ENCODE measurements around the gene ASIP. TPM values are rescaled to one million over a fixed set of nuclear protein-coding genes. Genes with fewer than 3 reads are reported as not detected.

Gene ASIP
- total RNA-seq, 1 experiment from 2014 or later: not detected

DNA sequence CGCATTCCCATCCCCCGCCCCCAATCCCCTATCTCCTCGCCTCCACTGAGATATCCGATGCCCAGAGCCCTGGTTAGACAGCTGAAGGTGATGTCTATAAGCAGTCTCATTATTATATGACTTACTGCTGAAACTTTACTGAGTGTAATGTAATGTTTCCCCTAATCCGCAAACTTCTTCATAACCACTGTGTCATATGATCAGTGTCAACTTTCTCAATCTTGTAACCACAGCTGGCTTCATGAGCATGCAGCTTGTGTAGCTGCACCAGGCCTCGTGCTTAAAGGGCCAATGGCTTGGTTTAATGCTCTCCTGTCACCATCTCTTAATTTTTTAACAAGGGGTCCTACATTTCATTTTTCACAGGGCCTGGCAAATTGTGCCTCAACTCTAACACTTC, 8.1 kb downstream of the ASIP start:
- Mint-ChIP-seq H3K36me3 (ENCODE audit: insufficient read depth in 1 of 3, low read depth in 3 of 3) (no peaks in the 10 kb centered on the region), H3K4me3 (no peak overlapping the region), H3K27me3 (ENCODE audit: low read depth) (peaks cover 1% of the 10 kb centered on the region; the same call in 1 of the 2 replicates), H3K4me1 (peaks cover 10 to 14% of the 10 kb centered on the region in 2 experiments; a peak in 3 of 4 replicates), H3K9me3 (no peaks in the 10 kb centered on the region), H3K27ac (no peak overlapping the region; a peak in 1 of 7 replicates)
- no peak overlapping the region for H4K8ac ChIP-seq (replicated peaks; ENCODE audit: insufficient read length, low read depth, low read length)
- H2BK20ac ChIP-seq (ENCODE audit: low read depth, low read length, poor library complexity, severe bottlenecking): no peak overlapping the region
- WGBS (ENCODE audit: extremely low coverage, insufficient read length, low lambda C conversion rate): no CpG with 5 or more reads among the region's 6 CpGs
- H3K79me2 ChIP-seq (ENCODE audit: insufficient read depth, low read length): no peaks in the 10 kb centered on the region
- no peak overlapping the region for H3K4ac ChIP-seq (ENCODE audit: low read depth, low read length)
- TF ChIP-seq, protein P1, sequence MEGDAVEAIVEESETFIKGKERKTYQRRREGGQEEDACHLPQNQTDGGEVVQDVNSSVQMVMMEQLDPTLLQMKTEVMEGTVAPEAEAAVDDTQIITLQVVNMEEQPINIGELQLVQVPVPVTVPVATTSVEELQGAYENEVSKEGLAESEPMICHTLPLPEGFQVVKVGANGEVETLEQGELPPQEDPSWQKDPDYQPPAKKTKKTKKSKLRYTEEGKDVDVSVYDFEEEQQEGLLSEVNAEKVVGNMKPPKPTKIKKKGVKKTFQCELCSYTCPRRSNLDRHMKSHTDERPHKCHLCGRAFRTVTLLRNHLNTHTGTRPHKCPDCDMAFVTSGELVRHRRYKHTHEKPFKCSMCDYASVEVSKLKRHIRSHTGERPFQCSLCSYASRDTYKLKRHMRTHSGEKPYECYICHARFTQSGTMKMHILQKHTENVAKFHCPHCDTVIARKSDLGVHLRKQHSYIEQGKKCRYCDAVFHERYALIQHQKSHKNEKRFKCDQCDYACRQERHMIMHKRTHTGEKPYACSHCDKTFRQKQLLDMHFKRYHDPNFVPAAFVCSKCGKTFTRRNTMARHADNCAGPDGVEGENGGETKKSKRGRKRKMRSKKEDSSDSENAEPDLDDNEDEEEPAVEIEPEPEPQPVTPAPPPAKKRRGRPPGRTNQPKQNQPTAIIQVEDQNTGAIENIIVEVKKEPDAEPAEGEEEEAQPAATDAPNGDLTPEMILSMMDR (conservative IDR thresholded peaks at IDR 0.05): no peak
- no peak for DNase-seq
- no peak overlapping the region for H3K14ac ChIP-seq (ENCODE audit: insufficient read depth, low read length)
- H4K91ac ChIP-seq (ENCODE audit: insufficient read length, low read depth, low read length): no peak overlapping the region
- no peaks in the 10 kb centered on the region for H3K27me3 ChIP-seq (ENCODE audit: insufficient read depth, low read length)
- no peak overlapping the region for H3K4me2 ChIP-seq (ENCODE audit: insufficient read depth, insufficient read length, low read length)
- no peak overlapping the region for H2BK15ac ChIP-seq (ENCODE audit: low read depth, low read length)
- H3K79me1 ChIP-seq (ENCODE audit: insufficient read depth, low read depth, low read length, poor library complexity, severe bottlenecking): no peaks in the 10 kb centered on the region
- H2BK120ac ChIP-seq (ENCODE audit: low read depth, low read length, poor library complexity, severe bottlenecking): no peak overlapping the region
- no peak overlapping the region for H2BK5ac ChIP-seq (ENCODE audit: insufficient read length, low read length)
- H3K18ac ChIP-seq (ENCODE audit: insufficient read length, low read depth, low read length): no peak overlapping the region
- H4K20me1 ChIP-seq (ENCODE audit: control insufficient read depth, insufficient read depth, insufficient read length): no peaks in the 10 kb centered on the region
- H3K23ac ChIP-seq (ENCODE audit: insufficient read length, low read depth, low read length): no peak overlapping the region
- no peak overlapping the region for H3K56ac ChIP-seq (ENCODE audit: insufficient read length, low read depth, low read length)
- no peak overlapping the region for H4K5ac ChIP-seq (ENCODE audit: insufficient read length, low read depth, low read length)
- H2AFZ ChIP-seq (ENCODE audit: low read length): no peak overlapping the region
- no peak overlapping the region for H2AK5ac ChIP-seq (ENCODE audit: insufficient read length, low read length)
- H3K9ac ChIP-seq (ENCODE audit: extremely low read depth, insufficient read length, low read length): no peak overlapping the region
- H3K27ac ChIP-seq (ENCODE audit: insufficient read length, low read depth, low read length): no peak overlapping the region
- no peaks in the 10 kb centered on the region for H3K4me1 ChIP-seq (ENCODE audit: insufficient read depth, low read length)
- H2BK12ac ChIP-seq (ENCODE audit: insufficient read length, low read depth, low read length): no peak overlapping the region
- H3K9me3 ChIP-seq (ENCODE audit: control insufficient read depth, low read depth, low read length): no peaks in the 10 kb centered on the region
- H3T11ph ChIP-seq (ENCODE audit: low read length): no peak overlapping the region
- H3K23me2 ChIP-seq (ENCODE audit: insufficient read length, low read depth, low read length, poor library complexity, severe bottlenecking): no peaks in the 10 kb centered on the region

Measured in H9 (cell line).